Vagina (tissue), 2 donors: Measurements from ENCODE around the gene ATP8A2.

Experiments
- POLR2A ChIP-seq, 2 donors: fragments of 450-650 bp; IDR thresholded peaks; one replicate each; pipeline ENCODE4 v1.6.1; 2017; ENCODE audit warnings: antibody characterized with exemption in 2 of 2, mild to moderate bottlenecking in 2 of 2, moderate library complexity in 2 of 2
- POLR2AphosphoS5 ChIP-seq, 2 donors: sonication (generic); formaldehyde crosslinking; IDR thresholded peaks; one replicate each; pipeline ENCODE4 v1.9.0; 2017; ENCODE audit warnings: antibody characterized with exemption in 2 of 2, mild to moderate bottlenecking in 2 of 2, low read depth in 1 of 2; ENCODE audit not compliant: insufficient read depth in 1 of 2
- TF ChIP-seq, protein P1 (sequence below), 3 experiments: fragments of 450-650 bp in 2 of 3; fragments of 200-600 bp in 1 of 3; sonication (generic) in 1 of 3; IDR thresholded peaks; one replicate each; pipeline ENCODE4 v1.5.1; 2017 to 2019; ENCODE audit warnings: antibody characterized with exemption in 3 of 3, mild to moderate bottlenecking in 2 of 3, moderate library complexity in 2 of 3

- TF ChIP-seq, protein P1, sequence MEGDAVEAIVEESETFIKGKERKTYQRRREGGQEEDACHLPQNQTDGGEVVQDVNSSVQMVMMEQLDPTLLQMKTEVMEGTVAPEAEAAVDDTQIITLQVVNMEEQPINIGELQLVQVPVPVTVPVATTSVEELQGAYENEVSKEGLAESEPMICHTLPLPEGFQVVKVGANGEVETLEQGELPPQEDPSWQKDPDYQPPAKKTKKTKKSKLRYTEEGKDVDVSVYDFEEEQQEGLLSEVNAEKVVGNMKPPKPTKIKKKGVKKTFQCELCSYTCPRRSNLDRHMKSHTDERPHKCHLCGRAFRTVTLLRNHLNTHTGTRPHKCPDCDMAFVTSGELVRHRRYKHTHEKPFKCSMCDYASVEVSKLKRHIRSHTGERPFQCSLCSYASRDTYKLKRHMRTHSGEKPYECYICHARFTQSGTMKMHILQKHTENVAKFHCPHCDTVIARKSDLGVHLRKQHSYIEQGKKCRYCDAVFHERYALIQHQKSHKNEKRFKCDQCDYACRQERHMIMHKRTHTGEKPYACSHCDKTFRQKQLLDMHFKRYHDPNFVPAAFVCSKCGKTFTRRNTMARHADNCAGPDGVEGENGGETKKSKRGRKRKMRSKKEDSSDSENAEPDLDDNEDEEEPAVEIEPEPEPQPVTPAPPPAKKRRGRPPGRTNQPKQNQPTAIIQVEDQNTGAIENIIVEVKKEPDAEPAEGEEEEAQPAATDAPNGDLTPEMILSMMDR (IDR thresholded peaks at IDR 0.05), result no peak
- no peak for TF ChIP-seq POLR2A (IDR thresholded peaks at IDR 0.05)
- TF ChIP-seq POLR2AphosphoS5 (IDR thresholded peaks at IDR 0.05; ENCODE audit: insufficient read depth in 1 of 2, low read depth in 1 of 2), result no peak
These were observed 561.7 kb downstream of the ATP8A2 start for GRCh38 chr13:25933520-25933919.
